AG20443 (cell line): ENCODE measurements around the gene TPO.
"Not testable (repeated sequence)": the region's sequence is repeated elsewhere in the genome, so short reads cannot be mapped to it uniquely, and the experiment has no call there.

Experiments
- DNase-seq: peaks from one replicate; pipeline ENCODE4 v3.0.0; 2012; ENCODE audit warnings: low spot score, mixed read lengths

Gene TPO

DNA sequence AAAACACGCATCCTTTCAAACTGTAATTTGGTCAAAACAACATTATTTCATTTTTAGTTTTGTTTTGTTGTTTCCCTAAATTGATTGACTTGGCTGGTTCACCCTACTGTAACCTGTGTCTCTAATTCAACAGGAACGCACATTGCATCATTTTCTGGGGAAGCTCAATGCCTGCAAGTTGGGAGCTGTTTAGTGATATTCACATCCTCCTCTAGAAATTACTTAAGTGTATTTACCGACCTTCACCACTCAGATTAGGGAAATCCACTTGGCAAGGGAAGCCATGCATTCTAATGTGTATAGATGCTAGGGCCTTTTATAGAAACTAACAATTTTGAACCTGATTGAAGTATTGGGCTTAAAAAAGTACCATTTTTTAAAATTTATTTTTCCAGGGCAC is 7.3 kb upstream of the TPO start:
- no peak for DNase-seq

DNA sequence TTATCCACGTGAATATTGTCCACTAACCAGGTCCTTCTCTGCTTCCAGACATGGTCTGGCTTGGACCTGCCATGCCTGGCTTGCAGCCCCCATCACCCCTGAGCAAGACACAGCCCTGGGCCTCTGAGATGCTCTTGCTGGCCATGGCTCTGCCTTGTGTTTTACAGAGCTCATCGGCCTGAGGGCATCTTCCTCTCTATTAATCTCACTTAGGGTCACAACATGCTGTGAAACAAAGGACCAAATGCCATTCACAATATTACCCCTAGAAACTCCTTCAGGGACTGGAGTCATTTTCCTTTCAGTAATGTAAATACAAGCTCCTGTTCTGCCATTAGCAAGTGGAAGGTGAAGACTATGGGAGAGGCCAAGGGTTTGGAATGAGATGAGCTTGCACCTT is 6.8 kb upstream of the TPO start:
- no peak for DNase-seq

DNA sequence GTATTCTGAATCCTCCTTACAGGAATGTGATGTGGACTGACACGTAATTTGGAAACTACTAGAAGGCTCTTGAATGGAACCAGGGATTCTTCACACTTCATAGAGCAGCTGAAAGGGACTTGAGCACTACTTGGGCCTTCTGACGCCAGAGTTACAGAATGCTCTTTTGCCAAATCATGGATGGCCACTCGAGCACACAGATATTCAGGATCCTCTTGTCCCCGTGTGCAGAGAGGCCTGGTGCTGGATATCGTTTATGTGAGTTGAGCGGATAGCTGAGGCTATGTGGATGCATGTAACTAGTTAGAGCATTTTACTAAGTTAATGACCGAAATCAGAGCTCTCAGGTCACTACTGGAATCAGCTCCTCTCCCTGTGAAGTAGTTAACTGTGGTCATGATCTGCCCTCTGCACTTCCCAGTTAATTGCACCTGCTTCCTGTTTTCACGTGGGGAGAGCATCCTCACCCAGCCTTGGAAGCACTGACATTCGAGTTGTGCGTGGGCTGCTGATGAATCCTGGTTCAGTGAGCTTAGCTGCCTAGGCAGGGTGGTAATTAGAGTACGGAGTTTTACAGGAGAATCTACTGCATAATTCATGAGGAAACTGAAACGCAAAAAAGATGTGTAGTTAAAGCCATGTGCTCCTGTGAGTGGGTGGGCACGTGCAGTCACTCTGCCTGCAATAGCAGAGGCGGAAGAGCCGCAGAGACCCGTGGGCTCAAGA is 5.2 kb upstream of the TPO start:
- no peak for DNase-seq

DNA sequence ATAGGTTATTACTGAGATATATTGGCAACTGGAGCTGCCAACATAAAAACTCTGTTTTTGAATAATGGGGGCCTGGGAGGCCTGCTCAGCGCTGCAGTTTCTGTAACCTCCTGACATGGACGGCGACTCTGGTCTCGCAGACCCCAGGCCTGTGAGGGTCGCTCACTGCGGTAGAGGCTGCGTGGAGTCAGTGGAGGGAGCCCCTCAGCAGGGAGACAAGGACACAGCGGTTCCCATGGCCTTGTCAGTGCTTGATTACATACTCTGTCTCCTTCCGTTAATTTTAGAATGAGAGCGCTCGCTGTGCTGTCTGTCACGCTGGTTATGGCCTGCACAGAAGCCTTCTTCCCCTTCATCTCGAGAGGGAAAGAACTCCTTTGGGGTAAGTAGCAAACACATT is 858 bp downstream of the TPO start:
- no peak for DNase-seq

DNA sequence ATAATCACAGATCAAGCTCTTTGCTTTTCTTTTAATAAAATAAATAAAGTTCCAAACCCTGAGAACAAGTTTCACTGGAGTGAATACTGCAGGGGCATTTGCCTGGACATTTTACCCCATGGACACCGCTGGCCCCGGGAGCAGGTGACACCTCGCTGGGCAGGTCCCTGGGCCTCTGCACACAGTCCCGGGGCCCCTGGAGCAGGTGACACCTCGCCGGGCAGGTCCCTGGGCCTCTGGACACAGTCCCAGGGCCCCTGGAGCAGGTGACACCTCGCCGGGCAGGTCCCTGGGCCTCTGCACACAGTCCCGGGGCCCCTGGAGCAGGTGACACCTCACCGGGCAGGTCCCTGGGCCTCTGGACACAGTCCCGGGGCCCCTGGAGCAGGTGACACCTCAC is 1.6 kb downstream of the TPO start:
- DNase-seq, result not testable (repeated sequence)

DNA sequence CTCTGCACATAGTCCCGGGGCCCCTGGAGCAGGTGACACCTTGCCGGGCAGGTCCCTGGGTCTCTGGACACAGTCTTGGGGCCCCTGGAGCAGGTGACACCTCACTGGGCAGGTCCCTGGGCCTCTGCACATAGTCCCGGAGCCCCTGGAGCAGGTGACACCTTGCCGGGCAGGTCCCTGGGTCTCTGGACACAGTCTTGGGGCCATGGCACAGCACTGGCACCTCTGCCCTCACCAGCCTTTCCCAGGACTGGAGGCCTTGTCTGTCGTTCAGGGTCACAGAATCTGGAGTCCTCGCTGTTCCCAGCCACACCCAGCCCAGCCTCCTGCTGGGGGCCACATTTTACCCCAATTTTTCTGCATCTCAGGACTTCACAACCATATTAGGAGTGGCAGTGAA is 2.2 kb downstream of the TPO start:
- no peak for DNase-seq

GRCh38 chr2:1418566-1418965 is 5.3 kb downstream of the TPO start:
- DNase-seq, result no peak

- no peak for DNase-seq
Measured at GRCh38 chr2:1420746-1421480, 7.7 kb downstream of the TPO start.

- DNase-seq, result no peak
Measured at GRCh38 chr2:1421731-1422130, 8.5 kb downstream of the TPO start.

GRCh38 chr2:1422131-1422530 is 8.9 kb downstream of the TPO start:
- DNase-seq, result no peak

DNA sequence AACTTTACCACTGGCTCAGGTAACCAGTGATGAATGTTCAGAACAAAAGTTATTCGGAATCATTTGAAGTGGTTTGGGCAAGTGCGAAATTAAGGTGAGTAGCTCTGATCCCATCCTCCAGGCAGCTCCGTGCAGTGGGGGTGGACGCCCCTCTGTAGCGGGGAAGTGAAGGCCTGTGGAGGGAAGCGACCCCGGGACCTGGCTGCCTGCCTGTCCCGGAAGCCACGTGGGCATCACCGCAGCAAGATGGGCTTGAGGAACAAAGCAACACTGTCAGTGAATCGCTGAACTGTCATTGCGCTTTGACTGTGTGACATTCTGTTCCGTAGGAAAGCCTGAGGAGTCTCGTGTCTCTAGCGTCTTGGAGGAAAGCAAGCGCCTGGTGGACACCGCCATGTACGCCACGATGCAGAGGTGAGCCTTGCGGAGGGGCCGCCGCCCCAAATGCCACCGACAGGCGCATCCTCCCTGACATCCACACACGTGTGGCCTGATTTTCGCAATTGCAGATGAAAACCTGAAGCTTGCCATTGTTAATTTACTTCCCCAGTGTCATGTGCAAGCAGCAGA is 9.5 kb downstream of the TPO start:
- DNase-seq, result no peak

DNA sequence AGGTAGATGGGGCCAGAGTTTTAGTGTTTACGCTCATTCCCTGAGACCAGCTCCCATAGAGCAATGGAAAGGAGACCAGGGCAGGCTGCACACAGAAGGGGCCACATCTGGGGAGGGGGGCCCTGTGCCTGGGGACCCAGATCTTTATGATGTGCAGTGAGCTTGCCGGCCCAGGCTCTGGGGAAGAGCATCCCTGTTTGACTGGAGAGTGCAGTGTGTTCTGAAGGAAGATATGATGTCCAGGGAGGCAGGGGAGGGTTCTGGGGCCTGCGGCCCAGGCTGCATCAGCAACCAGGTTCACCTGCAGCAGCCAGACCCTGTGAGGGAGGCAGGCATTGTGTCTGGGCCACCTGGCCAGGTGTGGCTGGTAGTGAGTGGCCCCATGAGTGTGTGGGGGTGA is 13.8 kb downstream of the TPO start:
- no peak for DNase-seq

- DNase-seq, result no peak
Measured at GRCh38 chr2:1429895-1430294, 16.6 kb downstream of the TPO start.

DNA sequence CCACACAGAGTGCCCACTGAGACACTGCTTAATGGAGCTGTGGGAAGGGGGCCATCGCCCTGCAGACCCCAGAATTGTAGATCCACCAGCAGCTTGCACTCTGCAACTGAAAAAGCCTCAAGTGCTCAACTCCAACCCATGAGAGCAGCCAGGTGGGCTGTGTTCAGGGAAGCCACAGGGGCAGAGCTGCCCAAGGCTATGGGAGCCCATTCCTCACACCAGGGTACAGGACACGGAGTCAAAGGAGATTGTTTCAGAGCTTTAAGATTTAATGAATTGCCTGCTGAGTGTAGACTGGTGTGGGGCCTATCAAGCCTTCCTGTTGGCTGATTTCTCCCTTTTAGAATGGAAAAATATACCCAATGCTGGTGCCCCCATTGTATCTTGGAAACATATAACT is 17.2 kb downstream of the TPO start:
- no peak for DNase-seq

DNA sequence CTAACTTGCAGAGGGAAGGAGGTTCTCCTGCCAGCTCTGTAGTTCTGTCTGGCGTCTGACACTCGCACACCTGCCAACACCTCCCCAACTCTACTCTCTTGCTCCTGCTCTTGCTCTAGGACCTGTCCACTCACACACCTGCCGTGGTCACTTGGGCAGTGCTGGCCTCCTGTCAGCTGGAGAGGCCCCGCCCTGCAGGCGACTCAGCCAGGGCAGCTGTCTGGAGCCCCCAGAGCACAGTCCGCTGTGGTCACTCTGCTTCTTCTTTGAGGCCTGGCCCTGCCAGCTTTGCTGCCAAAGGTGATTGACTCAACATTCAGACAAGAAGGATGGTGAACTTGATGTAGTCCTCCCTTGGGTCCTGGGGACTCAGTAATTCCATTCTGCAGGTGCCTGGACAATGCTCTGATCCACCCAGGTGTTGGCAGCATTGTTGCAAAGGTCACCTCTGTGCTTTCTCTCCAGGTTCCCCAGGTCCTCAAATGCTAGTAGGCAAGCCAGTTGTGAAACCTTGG is 18.7 kb downstream of the TPO start:
- no peak for DNase-seq

DNA sequence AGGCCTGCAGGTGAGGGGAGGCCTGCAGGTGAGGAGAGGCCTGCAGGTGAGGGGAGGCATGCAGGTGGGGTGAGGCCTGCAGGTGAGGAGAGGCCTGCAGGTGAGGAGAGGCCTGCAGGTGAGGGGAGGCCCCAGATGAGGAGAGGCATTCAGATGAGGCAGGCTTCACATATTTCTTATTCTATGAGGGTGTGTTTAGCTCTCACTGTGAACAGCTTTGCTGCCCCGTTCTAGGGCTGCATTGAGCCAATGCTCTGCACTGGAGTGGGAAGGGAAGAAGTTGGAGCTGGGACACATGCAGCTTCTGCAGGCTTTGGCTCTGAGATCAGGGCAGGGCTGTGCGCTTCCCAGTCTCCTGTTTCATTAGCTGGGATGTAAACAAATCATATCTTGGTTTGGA is 19.5 kb downstream of the TPO start:
- DNase-seq, result no peak

DNA sequence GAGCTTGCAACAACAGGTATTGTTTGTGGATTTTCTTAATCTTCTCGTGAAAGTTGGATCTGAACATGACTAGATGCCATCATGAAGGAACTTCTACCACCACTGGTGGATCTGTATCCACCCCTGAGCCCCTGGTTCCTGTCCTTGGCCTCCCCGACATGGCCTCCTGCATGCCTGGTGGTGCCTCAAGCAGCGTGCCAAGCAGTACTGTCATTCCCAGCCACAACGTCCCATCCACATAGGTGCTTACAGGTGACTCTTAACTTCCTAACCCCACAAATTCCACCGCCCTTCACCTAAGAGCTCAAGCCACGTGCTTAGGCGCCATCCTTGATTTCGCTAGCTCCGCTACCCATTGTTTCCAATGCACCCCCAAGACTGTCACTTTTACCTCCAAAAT is 23.1 kb downstream of the TPO start:
- no peak for DNase-seq

DNA sequence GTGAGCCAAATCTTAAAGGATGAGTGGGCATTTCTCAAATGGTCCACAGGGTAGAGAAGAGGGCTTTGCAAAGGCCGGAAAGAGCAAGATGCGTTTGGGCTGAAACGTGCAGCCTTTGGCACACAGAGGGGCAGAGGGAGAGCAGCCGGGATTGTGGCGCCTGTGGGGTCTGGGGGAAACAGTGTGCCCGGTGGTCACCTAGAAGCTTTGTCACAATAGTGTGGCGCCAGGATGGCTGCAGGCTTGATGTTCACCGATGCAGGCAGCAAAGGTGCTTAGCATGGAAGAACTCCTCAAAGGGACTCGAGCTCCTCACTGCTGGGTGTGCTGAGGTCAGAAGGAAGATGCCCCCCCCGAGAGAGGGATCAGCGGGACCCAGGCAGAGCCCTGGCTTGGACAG is 23.8 kb downstream of the TPO start:
- DNase-seq, result no peak

- no peak for DNase-seq
Measured at GRCh38 chr2:1437537-1437936, 24.3 kb downstream of the TPO start.

- DNase-seq, result no peak
Measured at GRCh38 chr2:1438972-1439371, 25.7 kb downstream of the TPO start.

GRCh38 chr2:1440581-1440980 is 27.3 kb downstream of the TPO start:
- no peak for DNase-seq

GRCh38 chr2:1446301-1446700 is 33.0 kb downstream of the TPO start:
- no peak for DNase-seq

- no peak for DNase-seq
Measured at GRCh38 chr2:1448009-1448408, 34.7 kb downstream of the TPO start.
